ENCODE results near the gene MSTO1.

DNA sequence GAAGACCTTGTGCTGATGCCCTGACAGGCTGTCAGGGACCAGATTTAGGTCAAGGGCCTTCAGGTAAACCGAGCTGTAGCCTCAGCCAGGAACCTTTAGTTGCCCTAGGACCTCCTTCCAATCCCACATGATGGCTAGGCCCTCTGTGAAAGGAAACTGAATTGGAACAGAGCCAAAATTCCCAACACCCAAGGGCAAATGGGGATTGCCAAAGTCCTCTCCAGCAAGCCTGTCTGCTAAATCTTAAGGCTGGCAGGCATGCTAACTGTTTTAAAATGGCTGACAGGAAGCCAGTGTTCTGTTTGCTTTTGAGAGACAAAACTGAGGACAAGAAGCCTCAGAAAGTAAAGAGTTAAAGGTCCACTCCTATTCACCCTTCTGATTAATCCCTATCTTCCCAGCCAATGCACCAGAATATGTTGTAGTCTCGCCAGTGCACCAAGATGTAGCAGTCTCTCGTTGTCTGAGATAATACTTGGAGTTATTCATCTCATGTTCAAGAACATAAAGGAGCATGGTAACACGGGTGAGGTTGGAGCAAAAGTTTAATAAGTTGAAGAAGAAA lies 35.1 kb downstream of the MSTO1 start:
- TF ChIP-seq, protein P1, sequence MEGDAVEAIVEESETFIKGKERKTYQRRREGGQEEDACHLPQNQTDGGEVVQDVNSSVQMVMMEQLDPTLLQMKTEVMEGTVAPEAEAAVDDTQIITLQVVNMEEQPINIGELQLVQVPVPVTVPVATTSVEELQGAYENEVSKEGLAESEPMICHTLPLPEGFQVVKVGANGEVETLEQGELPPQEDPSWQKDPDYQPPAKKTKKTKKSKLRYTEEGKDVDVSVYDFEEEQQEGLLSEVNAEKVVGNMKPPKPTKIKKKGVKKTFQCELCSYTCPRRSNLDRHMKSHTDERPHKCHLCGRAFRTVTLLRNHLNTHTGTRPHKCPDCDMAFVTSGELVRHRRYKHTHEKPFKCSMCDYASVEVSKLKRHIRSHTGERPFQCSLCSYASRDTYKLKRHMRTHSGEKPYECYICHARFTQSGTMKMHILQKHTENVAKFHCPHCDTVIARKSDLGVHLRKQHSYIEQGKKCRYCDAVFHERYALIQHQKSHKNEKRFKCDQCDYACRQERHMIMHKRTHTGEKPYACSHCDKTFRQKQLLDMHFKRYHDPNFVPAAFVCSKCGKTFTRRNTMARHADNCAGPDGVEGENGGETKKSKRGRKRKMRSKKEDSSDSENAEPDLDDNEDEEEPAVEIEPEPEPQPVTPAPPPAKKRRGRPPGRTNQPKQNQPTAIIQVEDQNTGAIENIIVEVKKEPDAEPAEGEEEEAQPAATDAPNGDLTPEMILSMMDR (IDR thresholded peaks at IDR 0.05; ENCODE audit: low read length): no peak
- TF ChIP-seq EZH2 (optimal IDR thresholded peaks at IDR 0.05; ENCODE audit: low read depth, low read length): no peak
- no peak for TF ChIP-seq EZH2phosphoT487 (IDR thresholded peaks at IDR 0.05; ENCODE audit: low read length)
